K562 (cell line): ENCODE measurements around the gene SLC16A2. TPM values are rescaled to one million over a fixed set of nuclear protein-coding genes. Genes with fewer than 3 reads are reported as not detected.

Experiments
- ATAC-seq: fragments of 200-7000 bp; cut with Tn5 transposase; 3 replicates; pipeline ENCODE4 v1.9.1; 2020; ENCODE audit warnings: moderate library complexity
- BruUV-seq: library from RNA; stranded (reverse); fragments of 400-500 nt; replicated peaks from 2 replicates; lab custom pipeline; 2021; lab: Mats Ljungman, UMichigan
- CTCF ChIA-PET: fragments of 300-600 bp; formaldehyde crosslinking; extraction: SDS; loops from one replicate; lab custom pipeline; 2021; ENCODE audit warnings: low intra/inter-chr PET ratio; lab: Yijun Ruan, JAX
- POLR2A ChIA-PET: fragments of 300-600, 350-650 bp; sonication (Branson Sonifier 250); formaldehyde crosslinking; extraction: SDS; loops from one replicate; lab custom pipeline; 2021; ENCODE audit warnings: antibody characterized with exemption, inconsistent platforms; lab: Yijun Ruan, JAX
- DNase-seq, 4 experiments: peaks; one replicate each; pipeline versions ENCODE4 v3.0.0 to v3.0.0-alpha.2; 2011 to 2018; ENCODE audit warnings: low spot score in 3 of 4, mixed read lengths in 3 of 4; ENCODE audit errors: extremely low read depth in 1 of 4
- FAIRE-seq: peaks from 2 replicates; lab custom pipeline; 2011; peaks lifted over from hg19 to GRCh38; lab: Jason Lieb, UNC
- H2AFZ ChIP-seq: 2 replicates; pipeline ENCODE4 v1.6.0; 2011; ENCODE audit warnings: low read depth, low read length, control low read depth, inconsistent platforms
- H3K27ac ChIP-seq: fragments of 200-600 bp; 3 replicates; pipeline ENCODE4 v1.8.0; 2011; ENCODE audit warnings: low read depth, mild to moderate bottlenecking, control low read depth, inconsistent platforms, low read length, moderate library complexity, mixed read lengths; ENCODE audit errors: extremely low read depth
- H3K27me3 ChIP-seq, 2 experiments: fragments of 300-600 bp in 1 of 2; 2 replicates in 1 of 2; 3 replicates in 1 of 2; pipeline versions ENCODE4 v1.6.0 to v1.8.0; 2011; ENCODE audit warnings: inconsistent platforms in 2 of 2, low read length in 2 of 2, mild to moderate bottlenecking in 1 of 2, mixed read lengths in 1 of 2, moderate library complexity in 1 of 2; ENCODE audit not compliant: control insufficient read depth in 2 of 2, insufficient read depth in 2 of 2
- H3K36me3 ChIP-seq: fragments of 300-600 bp; 3 replicates; pipeline ENCODE4 v1.8.0; 2011; ENCODE audit warnings: mild to moderate bottlenecking, low read length, inconsistent platforms; ENCODE audit not compliant: control insufficient read depth, insufficient read depth
- H3K4me1 ChIP-seq, 2 experiments: fragments of 200-600 bp in 1 of 2; replicated peaks in 1 of 2; 2 replicates in 1 of 2; 3 replicates in 1 of 2; pipeline versions ENCODE4 v1.5.1 to v1.8.0; 2011; ENCODE audit warnings: inconsistent platforms in 2 of 2, low read length in 2 of 2, mild to moderate bottlenecking in 1 of 2, mixed read lengths in 1 of 2, moderate library complexity in 1 of 2; ENCODE audit not compliant: control insufficient read depth in 2 of 2, insufficient read depth in 2 of 2
- H3K4me2 ChIP-seq: 2 replicates; pipeline ENCODE4 v1.6.1; 2011; ENCODE audit warnings: low read length, control low read depth, inconsistent platforms, mixed read lengths; ENCODE audit not compliant: insufficient read depth
- H3K4me3 ChIP-seq: fragments of 200-600 bp; sonication (generic), shearing (Covaris generic); 2 replicates; pipeline ENCODE4 v1.5.1; 2016; ENCODE audit warnings: control low read depth, inconsistent platforms
- H3K79me2 ChIP-seq: fragments of 200-600 bp; 3 replicates; pipeline ENCODE4 v1.8.0; 2011; ENCODE audit warnings: low read length, inconsistent platforms; ENCODE audit not compliant: control insufficient read depth, insufficient read depth
- H3K9ac ChIP-seq, 2 experiments: 2 replicates each; pipeline versions ENCODE4 v1.6.0 to v1.6.1; 2011; ENCODE audit warnings: low read depth in 2 of 2, low read length in 2 of 2, control low read depth in 1 of 2, inconsistent platforms in 1 of 2, mild to moderate bottlenecking in 1 of 2, mixed read lengths in 1 of 2; ENCODE audit not compliant: insufficient read depth in 1 of 2
- H3K9me1 ChIP-seq: one replicate; pipeline ENCODE4 v1.6.0; 2011; ENCODE audit warnings: inconsistent platforms, mild to moderate bottlenecking, low read length, moderate library complexity; ENCODE audit not compliant: control insufficient read depth, insufficient read depth
- H3K9me3 ChIP-seq: replicated peaks from 2 replicates; pipeline ENCODE4 v1.5.1; 2011; ENCODE audit warnings: low read depth, low read length, inconsistent platforms; ENCODE audit not compliant: control insufficient read depth, insufficient read depth
- H4K20me1 ChIP-seq: replicated peaks from 2 replicates; pipeline ENCODE4 v1.6.1; 2011; ENCODE audit warnings: low read length, inconsistent platforms, mixed read lengths; ENCODE audit not compliant: control insufficient read depth, insufficient read depth
- BDP1 ChIP-seq: IDR thresholded peaks from 3 replicates; pipeline ENCODE4 v1.6.1; 2011; ENCODE audit not compliant: insufficient read length, insufficient read depth
- CEBPB ChIP-seq: fragments of 450-650 bp; IDR thresholded peaks from 2 replicates; pipeline ENCODE4 v1.6.1; 2016; ENCODE audit warnings: missing genetic modification characterization, missing compliant biosample characterization
- DNMT1 ChIP-seq: fragments of 450-650 bp; IDR thresholded peaks from 2 replicates; pipeline ENCODE4 v1.6.1; 2016; ENCODE audit warnings: antibody characterized with exemption, mild to moderate bottlenecking
- HCFC1 ChIP-seq: IDR thresholded peaks from 2 replicates; pipeline ENCODE4 v1.6.1; 2012; ENCODE audit warnings: low read depth, low read length, improper control_type of control experiment
- HDAC8 ChIP-seq: fragments of 450-650 bp; IDR thresholded peaks from 2 replicates; pipeline ENCODE4 v1.6.1; 2016; ENCODE audit warnings: mild to moderate bottlenecking, missing genetic modification characterization, moderate library complexity, missing compliant biosample characterization
- MYC ChIP-seq, 2 experiments: fragments of 250-450 bp in 1 of 2; sonication (Bioruptor Pico) in 1 of 2; IDR thresholded peaks; 2 replicates each; pipeline versions ENCODE4 v1.5.1 to v1.6.1; 2012 to 2021; ENCODE audit warnings: low read depth in 2 of 2, borderline replicate concordance in 1 of 2, improper control_type of control experiment in 1 of 2, low read length in 1 of 2, mild to moderate bottlenecking in 1 of 2, moderate library complexity in 1 of 2
- PREB ChIP-seq: sonication (generic); formaldehyde crosslinking; IDR thresholded peaks from 2 replicates; pipeline ENCODE4 v1.8.1; 2023; ENCODE audit warnings: mild to moderate bottlenecking, missing genetic modification reagents
- RBM15 ChIP-seq: fragments of 200-400 bp; formaldehyde crosslinking; IDR thresholded peaks from 2 replicates; pipeline ENCODE4 v1.6.1; 2018; ENCODE audit warnings: mild to moderate bottlenecking, low read length, moderate library complexity; ENCODE audit not compliant: insufficient read depth
- SMARCC2 ChIP-seq: fragments of 450-650 bp; IDR thresholded peaks from 2 replicates; pipeline ENCODE4 v1.6.1; 2017; ENCODE audit warnings: antibody characterized with exemption, moderate library complexity, mild to moderate bottlenecking, low read depth
- SMC3 ChIP-seq: conservative IDR thresholded peaks from 2 replicates; pipeline ENCODE4 v1.6.1; 2011; ENCODE audit warnings: low read depth, low read length, improper control_type of control experiment; ENCODE audit not compliant: insufficient read depth
- STAG1 ChIP-seq: sonication (generic); formaldehyde crosslinking; IDR thresholded peaks from 2 replicates; pipeline ENCODE4 v1.5.0; 2020; ENCODE audit warnings: missing genetic modification reagents, borderline replicate concordance
- TARDBP ChIP-seq: fragments of 450-650 bp; IDR thresholded peaks from 2 replicates; pipeline ENCODE4 v1.6.1; 2016
- TCF7L2 ChIP-seq: fragments of 150-350 bp; IDR thresholded peaks from 2 replicates; pipeline ENCODE4 v1.6.1; 2016; ENCODE audit warnings: low read depth, mild to moderate bottlenecking, low read length, moderate library complexity
- TFE3 ChIP-seq: fragments of 450-650 bp; formaldehyde crosslinking; IDR thresholded peaks from 2 replicates; pipeline ENCODE4 v1.4.0; 2020; ENCODE audit warnings: mild to moderate bottlenecking, mixed read lengths
- ZC3H4 ChIP-seq: sonication (generic); formaldehyde crosslinking; IDR thresholded peaks from 2 replicates; pipeline ENCODE4 v1.9.0; 2021; ENCODE audit warnings: missing genetic modification reagents, borderline replicate concordance
- ZNF224 ChIP-seq: sonication (generic); formaldehyde crosslinking; IDR thresholded peaks from 2 replicates; pipeline ENCODE4 v1.8.0; 2022; ENCODE audit warnings: mild to moderate bottlenecking, missing genetic modification reagents
- ZNF3 ChIP-seq: fragments of 250-450 bp; sonication (Bioruptor Pico); IDR thresholded peaks from 2 replicates; pipeline ENCODE4 v1.5.0; 2021; ENCODE audit warnings: mild to moderate bottlenecking, moderate library complexity
- WGBS: fragments of 100-300 bp; shearing (Covaris generic); methylation state at CpG from one replicate; pipeline ENCODE4 v1.1.6; 2016; ENCODE audit warnings: low coverage, mixed read lengths; ENCODE audit not compliant: insufficient coverage; ENCODE audit errors: missing lambda C conversion rate; 5-methylcytosine and 5-hydroxymethylcytosine counted together
- in situ Hi-C: fragments of 300-500 bp; cut with MboI; formaldehyde crosslinking; loops from 4 replicates; pipeline ENCODE4 v1.15.0; 2018; ENCODE audit warnings: inconsistent platforms, mixed read lengths
- intact Hi-C: fragments of 100-400 bp; cut with micrococcal nuclease; formaldehyde crosslinking; loops from 2 replicates; pipeline ENCODE4 v1.14.2; 2022
- polyA plus RNA-seq, 8 experiments: library from polyadenylated mRNA; depleted of rRNA in 4 of 8; stranded (reverse) in 5 of 8; unstranded in 3 of 8; fragments of >200 nt; fragmentation: Nextera tagmentation in 2 of 8; fragmentation: Illumina TruSeq in 1 of 8; extraction: Ambion mirVana in 2 of 8; extraction: Trizol in 1 of 8; gene quantifications; 2 replicates each; pipeline versions ENCODE4 v1.2.1 to v1.2.3, GENCODE V29; 2011 to 2014; ENCODE audit warnings: inconsistent platforms in 1 of 8, missing spikeins in 1 of 8
- total RNA-seq, 7 experiments: library from RNA; depleted of rRNA in 6 of 7; stranded (reverse); fragments of >200 nt in 6 of 7; fragmentation: Illumina TruSeq in 2 of 7; extraction: Trizol in 2 of 7; gene quantifications; 2 replicates each; pipeline versions ENCODE4 v1.2.1 to v1.2.3, GENCODE V29; 2011 to 2021; ENCODE audit warnings: low replicate concordance in 1 of 7

SLC16A2 gene
- total and polyA plus RNA-seq, 9 of the 15 experiments (the other 6 are each of a cell fraction or from before 2014, with no cell fraction given) = 0.07 TPM; not detected in 8

DNA sequence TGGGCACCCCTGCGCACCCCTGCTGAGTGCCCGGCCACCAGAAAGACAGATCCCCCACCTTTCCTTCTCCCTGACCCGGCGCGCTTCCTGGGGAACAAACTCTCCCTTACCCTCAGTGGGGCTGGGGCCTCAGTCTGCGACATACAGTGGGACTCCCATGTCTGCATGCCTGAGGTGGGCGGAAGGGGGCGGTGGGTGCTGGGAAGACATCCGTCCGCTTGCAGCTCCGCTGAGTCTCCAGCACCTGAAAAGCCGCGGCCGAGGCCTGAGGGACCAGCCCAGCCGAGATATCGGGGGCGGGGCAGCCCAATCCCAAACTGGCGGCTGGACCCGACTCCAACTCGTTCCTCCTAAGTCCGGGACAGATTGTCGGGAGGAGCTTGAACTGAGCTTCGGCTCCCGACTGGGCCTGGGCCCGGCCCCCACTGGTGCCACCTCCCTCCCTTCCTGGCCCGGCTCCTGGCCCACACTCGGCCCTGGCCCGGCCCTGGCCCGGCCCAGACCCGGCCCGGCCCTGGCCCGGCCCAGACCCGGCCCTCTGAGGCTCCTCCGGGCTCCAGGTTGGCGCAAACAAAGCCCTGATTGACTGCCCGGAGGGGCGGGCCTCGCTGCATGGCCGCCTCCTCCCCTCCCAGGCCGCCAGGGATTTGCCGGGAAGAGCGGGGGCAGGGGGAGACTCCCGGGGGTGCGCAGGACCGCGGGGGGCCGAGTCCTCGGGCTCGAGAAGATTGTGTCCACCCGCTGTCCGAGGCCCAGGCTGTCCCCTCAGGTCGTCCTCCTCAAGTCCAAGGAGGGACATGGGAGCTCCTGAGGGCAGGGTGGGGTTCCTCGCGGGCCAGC, 877 bp upstream of the SLC16A2 start:
- H4K20me1 ChIP-seq = no peaks in the 10 kb centered on the region; the same call in 1 of the 2 replicates
- no peaks in the 10 kb centered on the region for H3K9me3 ChIP-seq
- no peaks in the 10 kb centered on the region for H3K79me2 ChIP-seq
- no TSS peak for BruUV-seq
- no peak for FAIRE-seq
- POLR2A ChIA-PET = no interaction called here
- in situ Hi-C loops = no loop called here
- no peak overlapping the region for H3K9ac ChIP-seq
- H2AFZ ChIP-seq = no peak overlapping the region
- H3K4me1 ChIP-seq = peaks cover 0 to 5% of the 10 kb centered on the region in 2 experiments; a peak in 1 of 5 replicates
- no peak overlapping the region for H3K4me3 ChIP-seq
- intact Hi-C loops = no loop called here
- TF ChIP-seq TCF7L2 = no peak
- no peak for TF ChIP-seq MYC (IDR thresholded peaks at IDR 0.05; ENCODE audit: low read depth, low read length)
- TF ChIP-seq MYC (CRISPR knock-in tag; IDR thresholded peaks at IDR 0.05; ENCODE audit: borderline replicate concordance, low read depth) = no peak
- no peak for TF ChIP-seq CEBPB
- no peak for TF ChIP-seq HDAC8 (tag)
- no peak for TF ChIP-seq BDP1
- TF ChIP-seq ZNF224 (CRISPR knock-in tag) = no peak
- no peak for TF ChIP-seq ZNF3 (CRISPR knock-in tag)
- TF ChIP-seq TARDBP = no peak
- TF ChIP-seq DNMT1 = no peak
- no peak for TF ChIP-seq SMARCC2
- no peak for TF ChIP-seq PREB (CRISPR knock-in tag)
- TF ChIP-seq TFE3 (CRISPR knock-in tag) = no peak
- no peak for TF ChIP-seq STAG1 (CRISPR knock-in tag)
- TF ChIP-seq SMC3 = no peak
- no peak for TF ChIP-seq RBM15
- TF ChIP-seq HCFC1 = no peak
- TF ChIP-seq ZC3H4 (CRISPR knock-in tag) = no peak
- no peaks in the 10 kb centered on the region for H3K36me3 ChIP-seq
- peaks cover 0 to 26% of the 10 kb centered on the region in 2 experiments; a peak in 2 of 5 replicates for H3K27me3 ChIP-seq
- no peaks in the 10 kb centered on the region for H3K9me1 ChIP-seq
- no peak overlapping the region for H3K27ac ChIP-seq
- DNase-seq = no peak
- CTCF ChIA-PET = no interaction called here
- ATAC-seq = no peak
- H3K4me2 ChIP-seq = no peak overlapping the region
- no CpG with 5 or more reads among the region's 54 CpGs for WGBS
